ENCODE results near the gene AGBL4. TPM values are rescaled to one million over a fixed set of nuclear protein-coding genes. Genes with fewer than 3 reads are reported as not detected.

Gene AGBL4
- total RNA-seq, 1 donor from 2014 or later: not detected

DNA sequence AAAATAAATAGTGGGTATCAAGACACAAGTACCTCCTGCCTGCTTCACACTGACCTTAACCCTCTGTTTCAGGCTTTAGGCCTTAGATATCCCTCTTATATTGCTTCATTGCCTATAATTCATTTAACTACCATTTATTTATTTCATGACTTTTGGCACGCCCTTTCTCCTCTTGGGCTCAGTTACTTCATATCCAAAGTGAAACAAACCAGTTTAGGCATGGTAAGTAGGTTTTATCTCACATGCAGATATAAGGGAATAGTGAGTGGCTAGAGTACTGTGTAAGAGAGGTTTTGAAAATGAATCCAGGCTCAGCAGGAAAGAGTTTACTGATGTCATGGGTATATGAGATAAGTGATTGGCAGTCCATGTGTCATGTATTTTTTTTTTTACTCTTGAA, 1177.3 kb downstream of the AGBL4 start:
- no peak for DNase-seq (ENCODE audit: low read depth)

- no peak for DNase-seq (ENCODE audit: low read depth)
These were observed 1179.6 kb downstream of the AGBL4 start for GRCh38 chr1:48844187-48844586.

GRCh38 chr1:48841966-48842365, 1181.8 kb downstream of the AGBL4 start:
- no peak for DNase-seq (ENCODE audit: low read depth)

DNA sequence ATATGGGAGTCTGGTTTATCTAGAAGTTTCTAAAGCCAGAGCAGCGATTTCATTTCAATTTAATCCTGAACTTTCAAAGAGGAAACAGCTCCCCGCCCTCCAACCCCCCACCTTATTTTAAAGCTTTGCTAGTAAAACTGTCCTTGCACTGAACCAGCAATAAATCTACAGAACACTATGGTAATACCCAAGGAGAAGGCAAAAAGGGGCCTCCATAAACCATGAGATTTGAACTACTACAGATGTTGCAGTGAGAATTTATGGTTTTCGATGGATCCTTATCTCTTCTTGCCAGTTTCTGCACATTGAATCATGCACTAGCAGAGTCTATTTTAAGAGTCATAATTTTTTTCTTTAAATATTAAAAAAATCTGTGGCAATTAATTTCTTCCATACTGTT, 1182.3 kb downstream of the AGBL4 start:
- DNase-seq (ENCODE audit: low read depth): no peak

DNA sequence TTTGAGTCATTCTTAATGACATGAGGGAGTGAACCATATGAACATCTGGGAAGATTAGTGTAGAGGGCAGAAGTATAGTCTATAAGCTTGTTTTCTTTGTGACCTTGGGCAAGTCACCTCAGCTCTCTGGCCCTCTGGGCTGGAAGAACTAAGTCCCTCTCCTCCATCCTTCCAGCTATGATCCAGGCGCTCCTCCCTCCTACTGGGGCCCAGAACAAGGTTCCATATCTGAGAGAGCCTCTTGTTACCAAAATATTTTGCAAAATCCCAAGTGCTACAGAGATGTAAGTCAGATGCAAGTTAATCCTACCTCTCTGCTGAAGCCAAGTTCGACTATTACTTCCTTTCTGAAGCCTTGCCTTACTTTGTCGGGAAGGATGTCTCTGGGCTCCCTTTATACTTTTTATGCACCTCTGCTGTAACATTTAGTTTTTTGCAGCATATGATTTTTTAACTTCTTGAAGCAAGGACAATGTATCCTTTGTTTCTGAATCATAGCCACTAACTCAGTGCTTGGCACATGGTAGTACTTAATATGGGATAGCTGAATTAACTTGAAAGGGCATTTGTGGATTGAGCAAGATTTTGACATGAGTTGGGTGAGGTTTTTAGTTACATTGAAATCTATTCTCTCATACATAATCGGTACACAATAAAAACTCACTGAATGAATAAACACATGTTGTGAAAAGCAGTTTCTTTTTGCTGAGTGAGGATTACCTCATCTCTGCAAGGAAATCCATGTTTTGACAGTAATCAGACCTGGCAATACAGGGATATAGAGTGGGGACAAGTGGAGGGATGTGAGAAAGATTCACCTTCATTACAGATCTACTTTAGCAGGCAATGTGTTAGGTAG, 1192.4 kb downstream of the AGBL4 start:
- no peak for DNase-seq (ENCODE audit: low read depth)

DNA sequence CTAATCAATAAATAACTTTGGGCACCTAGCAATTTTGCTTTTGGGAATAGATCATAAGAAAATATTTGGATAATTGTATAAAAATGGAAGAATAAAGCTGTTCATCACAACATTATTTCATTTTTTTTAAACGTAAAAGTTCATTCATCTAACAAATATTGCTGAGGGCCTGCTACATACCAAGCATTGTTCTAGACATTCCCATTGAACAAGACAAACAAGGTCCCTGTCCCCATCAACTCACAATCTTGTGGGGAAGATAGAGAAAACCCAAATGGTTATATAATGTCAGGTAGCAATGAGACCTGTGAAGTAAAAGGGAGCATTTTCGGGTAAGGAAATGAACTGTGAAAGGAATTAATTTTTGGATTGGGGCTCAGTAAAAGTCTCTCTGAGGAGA, 1193.0 kb downstream of the AGBL4 start:
- DNase-seq (ENCODE audit: low read depth): no peak

GRCh38 chr1:48829446-48829845, 1194.3 kb downstream of the AGBL4 start:
- no peak for DNase-seq (ENCODE audit: low read depth)

DNA sequence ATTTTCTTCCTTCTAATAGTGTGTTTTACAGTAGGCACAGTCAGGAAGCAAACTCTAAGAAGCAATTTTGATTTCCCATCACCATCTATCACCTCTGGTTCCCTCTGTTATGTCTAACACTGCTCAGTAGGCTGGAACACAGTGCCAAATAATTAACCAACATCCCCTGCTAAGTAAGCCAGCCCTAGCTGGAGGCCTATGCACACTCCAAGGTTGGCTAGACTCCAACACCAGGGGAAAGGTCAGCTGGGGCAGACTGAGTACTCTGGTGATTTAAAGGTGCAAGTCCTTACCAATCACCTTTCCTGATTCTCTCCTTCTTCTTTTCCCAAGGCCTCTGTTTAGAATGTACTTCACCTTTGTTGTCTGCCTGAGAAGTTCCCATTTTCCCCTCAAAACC, 1200.6 kb downstream of the AGBL4 start:
- no peak for DNase-seq (ENCODE audit: low read depth)

DNA sequence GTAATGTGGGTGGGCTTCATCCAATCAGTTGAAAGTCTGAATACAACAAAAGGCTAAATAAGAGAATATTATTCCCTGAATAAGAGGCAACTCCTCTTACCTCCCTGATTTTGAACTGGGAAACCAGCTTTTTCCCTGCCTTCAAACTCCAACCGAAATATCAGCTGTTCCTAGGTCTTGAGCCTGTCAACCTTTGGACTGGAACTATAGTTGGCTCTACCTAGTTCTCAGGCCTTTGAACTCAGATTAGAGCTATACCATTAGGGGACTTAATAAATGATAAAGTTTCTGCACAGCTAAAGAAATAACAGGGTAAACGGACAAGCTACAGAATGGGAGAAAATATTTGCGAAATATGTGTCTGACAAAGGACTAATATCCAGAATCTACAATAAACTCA, 1203.3 kb downstream of the AGBL4 start:
- DNase-seq (ENCODE audit: low read depth): no peak

- DNase-seq (ENCODE audit: low read depth): peak; percentile 49
These were observed 1206.1 kb downstream of the AGBL4 start for GRCh38 chr1:48817505-48818114.

DNA sequence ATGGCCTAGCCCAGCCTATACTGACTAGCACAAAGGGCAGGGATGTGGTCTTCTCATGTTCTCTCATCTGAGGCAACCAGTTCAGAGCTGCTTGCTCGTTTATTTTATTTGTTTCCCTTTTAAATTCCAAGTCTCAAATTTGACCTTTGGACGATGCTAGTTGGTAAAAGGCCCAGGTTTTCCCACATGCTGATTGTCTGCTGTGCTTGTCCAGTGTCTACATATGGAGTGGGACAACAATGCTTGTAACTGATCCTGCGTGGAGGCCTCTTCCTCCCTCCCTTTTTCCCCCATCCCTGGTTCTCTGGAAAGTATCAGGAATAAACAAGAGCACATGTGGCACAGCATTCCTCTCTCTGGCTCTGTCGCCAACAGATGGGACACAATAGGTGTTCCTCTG, 1213.0 kb downstream of the AGBL4 start:
- DNase-seq (ENCODE audit: low read depth): no peak

GRCh38 chr1:48808496-48808895, 1215.3 kb downstream of the AGBL4 start:
- no peak for DNase-seq (ENCODE audit: low read depth)

DNA sequence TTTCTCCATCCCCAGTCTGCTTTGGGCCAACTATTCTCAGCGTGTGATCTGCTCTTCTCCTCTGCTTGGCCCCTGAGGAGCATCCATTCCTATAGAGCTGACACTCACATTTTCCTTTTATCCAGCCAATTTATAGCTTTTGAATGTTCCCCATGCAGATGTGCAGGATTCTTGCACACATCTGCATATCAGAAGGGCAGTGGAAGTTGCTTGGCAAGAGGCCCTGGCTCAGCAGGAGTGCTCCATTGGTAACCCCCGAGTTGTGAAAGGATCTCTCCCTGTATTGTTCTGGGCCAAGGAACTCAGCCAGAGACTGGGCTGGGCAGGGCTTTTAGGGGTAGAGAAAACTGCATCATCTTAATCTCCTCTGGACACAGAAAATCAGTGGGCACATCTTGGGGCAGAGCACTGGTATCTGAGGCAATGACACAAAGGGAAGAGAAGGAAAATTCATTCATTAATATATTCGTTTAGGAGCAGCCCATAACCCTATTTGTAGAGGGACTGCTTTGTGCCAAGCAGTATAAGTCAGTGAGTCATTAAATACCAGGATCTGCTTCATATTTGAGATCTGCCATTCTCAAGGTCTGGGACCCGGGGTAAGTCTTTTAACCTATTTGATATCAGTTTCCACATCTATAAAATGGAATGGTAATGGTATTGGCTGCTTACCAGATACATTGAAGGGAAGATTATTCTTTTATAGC, 1216.0 kb downstream of the AGBL4 start:
- DNase-seq (ENCODE audit: low read depth): no peak

- DNase-seq (ENCODE audit: low read depth): no peak
These were observed 1220.3 kb downstream of the AGBL4 start for GRCh38 chr1:48803474-48803873.

GRCh38 chr1:48794816-48795215, 1228.9 kb downstream of the AGBL4 start:
- DNase-seq (ENCODE audit: low read depth): no peak

GRCh38 chr1:48793863-48794262, 1229.9 kb downstream of the AGBL4 start:
- DNase-seq (ENCODE audit: low read depth): no peak

GRCh38 chr1:48792961-48793360, 1230.8 kb downstream of the AGBL4 start:
- DNase-seq (ENCODE audit: low read depth): no peak

DNA sequence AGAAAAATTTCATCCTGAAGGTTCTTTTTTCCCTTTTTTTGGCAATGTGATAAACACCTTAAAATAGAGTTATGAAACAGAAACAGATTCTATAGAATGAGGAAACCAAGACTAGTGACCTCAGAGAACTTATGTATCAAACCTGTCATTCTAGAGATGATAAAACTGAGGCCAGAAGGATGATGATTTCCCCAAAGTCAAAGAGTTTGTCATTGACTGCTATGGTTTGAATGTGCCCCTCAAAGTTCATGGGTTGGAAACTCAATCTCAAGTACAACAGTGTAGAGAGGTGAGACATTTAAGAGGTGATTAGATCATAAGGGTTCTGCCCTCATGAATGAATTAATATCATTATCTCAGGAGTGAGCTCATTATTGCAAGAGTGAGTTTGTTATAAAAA, 1233.4 kb downstream of the AGBL4 start:
- no peak for DNase-seq (ENCODE audit: low read depth)

DNA sequence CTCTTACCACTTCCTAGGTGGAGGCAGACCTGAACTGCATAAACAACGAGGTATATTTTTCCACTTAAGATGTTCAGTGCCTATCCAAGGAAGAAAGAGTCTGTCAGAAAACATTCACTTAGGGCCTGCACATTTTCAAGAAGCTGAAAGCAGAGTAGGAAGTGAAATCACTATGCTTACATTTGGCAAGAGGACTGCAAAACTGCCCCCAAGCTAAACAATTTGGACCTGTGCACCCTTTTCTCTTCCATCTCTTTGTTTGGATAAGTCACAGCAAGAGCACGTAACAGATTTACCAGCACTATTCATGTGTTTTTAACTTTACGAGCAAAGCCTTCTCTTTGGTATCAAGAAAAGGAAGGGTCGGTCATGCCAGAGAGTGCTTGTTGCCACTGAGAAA, 1233.9 kb downstream of the AGBL4 start:
- DNase-seq (ENCODE audit: low read depth): no peak

DNA sequence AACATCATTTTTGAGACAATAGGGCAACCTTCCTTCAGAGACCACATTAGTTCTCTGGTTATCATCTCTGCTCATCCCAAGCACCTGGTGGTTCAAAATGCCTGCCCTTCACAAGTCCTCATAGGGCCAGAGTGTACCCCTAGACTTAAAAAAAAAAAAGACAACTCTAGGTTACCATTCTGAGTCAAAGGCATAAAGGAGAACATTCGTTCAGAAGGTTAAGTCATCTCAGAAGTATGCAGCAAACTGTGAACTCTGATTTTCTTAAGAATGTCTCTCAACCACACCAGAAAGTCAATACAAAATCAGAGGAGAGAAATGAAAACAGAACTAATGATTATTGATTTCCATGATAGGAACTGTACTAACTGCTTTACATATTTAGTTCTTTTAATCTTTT, 1237.9 kb downstream of the AGBL4 start:
- DNase-seq (ENCODE audit: low read depth): no peak

DNA sequence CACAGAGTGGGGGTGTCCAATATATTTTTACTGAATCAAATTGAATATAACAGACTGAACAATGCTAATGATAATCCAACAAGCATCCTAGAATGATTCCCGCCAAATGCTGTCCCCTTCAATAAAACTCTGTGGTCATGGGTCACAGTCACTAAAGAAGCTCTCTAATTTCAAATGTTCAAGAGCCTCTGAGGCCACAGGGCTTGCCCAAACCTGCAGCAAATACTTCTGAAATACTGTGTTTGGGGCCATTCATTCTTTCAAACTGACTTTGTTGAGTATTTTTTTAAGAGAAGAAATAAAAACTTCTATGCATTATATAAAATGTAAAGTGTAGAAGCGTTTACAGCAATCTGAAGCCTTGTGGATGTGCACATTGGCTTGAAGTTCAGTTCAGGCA, 1239.5 kb downstream of the AGBL4 start:
- no peak for DNase-seq (ENCODE audit: low read depth)

- DNase-seq (ENCODE audit: low read depth): no peak
These were observed 1246.4 kb downstream of the AGBL4 start for GRCh38 chr1:48777219-48777895.

All from myocyte (in vitro differentiated cells).